NCI-H526 (cell line): Measurements from ENCODE around the gene MMP25.

Source experiments
- DNase-seq, 2 experiments: peaks; one replicate each; lab custom pipeline; 2025; lab: John Stamatoyannopoulos, UW

The MMP25 gene, protein sequence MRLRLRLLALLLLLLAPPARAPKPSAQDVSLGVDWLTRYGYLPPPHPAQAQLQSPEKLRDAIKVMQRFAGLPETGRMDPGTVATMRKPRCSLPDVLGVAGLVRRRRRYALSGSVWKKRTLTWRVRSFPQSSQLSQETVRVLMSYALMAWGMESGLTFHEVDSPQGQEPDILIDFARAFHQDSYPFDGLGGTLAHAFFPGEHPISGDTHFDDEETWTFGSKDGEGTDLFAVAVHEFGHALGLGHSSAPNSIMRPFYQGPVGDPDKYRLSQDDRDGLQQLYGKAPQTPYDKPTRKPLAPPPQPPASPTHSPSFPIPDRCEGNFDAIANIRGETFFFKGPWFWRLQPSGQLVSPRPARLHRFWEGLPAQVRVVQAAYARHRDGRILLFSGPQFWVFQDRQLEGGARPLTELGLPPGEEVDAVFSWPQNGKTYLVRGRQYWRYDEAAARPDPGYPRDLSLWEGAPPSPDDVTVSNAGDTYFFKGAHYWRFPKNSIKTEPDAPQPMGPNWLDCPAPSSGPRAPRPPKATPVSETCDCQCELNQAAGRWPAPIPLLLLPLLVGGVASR

DNA sequence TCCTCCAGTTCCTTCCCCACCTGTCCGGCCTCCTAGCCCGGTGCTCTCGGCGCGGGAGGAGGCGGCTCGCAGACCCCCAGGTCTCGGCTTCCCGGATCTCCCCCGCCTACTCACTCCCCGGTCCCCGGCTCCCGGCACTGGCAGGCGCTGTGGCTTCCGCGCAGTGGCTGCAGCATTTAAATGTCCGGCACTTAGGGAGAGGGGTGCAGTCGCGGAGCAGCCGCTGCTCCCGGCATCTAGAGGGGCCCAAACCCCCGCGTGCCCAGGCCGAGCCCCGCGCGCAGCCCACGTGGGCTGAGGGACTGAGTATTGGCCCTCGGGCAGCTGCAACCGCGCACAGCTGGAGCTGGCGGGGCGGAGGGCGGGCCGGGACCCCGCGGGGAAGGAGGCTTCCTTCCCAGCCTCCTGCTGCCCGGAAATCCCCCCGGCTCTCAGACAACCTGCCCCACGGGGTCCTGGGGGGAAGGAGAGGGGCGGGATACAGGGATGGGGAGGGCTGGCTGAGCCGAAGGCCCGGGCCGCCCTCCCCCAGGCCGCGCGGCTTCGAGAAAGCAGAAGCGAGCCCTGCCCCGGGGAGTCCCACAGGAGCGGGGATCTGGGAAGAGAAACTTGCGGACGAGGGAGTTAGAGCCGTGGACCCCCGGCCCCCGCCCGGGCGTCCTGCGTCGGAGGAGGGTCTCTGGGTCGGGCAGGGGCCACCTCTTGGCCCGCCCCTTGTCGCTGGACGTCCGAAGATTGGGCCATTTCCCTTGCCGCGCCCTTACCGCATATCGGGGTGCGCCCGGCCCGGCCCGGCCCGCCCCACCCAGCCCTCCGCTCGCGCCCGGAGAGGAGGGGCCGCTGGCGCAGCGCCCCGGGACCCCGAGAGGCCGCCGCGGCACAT is at the start of gene MMP25:
Gene MMP25 (plus strand): TSS at position 804 of the 883 bp plus-strand sequence. CDS start 357 bp downstream, outside the sequence.
- DNase-seq = no peak

DNA sequence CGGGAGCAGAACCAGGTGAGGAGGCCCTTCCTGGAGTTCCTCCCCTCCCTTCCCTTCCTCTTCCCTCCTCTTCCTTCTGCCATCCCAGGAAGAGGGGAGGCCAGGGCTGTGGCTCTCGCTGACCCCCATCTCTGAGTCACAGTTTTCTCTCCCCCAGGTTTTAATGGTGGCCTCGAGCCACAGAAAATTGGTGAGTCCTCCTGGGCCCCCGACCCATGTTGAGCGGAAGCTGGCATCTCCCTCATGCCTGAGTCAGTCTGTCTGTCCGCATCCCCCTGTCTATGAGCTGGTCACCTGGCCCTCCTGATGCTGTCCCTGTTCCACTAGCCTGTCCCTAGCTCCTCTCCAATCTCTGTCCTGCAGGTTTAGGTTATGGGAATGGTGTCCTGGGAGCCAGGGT is 46.4 kb upstream of the MMP25 start:
- DNase-seq = no peak

DNA sequence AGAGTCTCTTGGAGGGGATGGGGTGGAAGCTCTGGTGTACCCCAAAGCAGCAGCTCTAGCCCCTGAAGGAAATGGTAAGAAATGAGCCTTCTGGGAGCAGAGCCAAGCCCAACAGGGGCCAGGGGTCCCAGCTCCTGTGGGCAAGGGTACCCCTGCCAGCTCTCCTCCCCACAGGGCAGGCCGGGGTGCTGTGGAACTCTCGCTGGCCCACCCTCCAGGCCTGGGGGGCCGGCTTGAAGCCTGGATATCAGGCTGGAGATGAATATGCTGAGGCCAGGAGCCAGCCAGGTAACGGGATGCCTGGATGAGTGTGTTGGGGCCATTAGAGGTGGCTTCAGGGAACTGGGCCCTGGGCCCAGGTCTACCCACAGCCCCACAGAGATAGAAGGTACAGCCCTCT is 45.8 kb upstream of the MMP25 start:
- DNase-seq = no peak

DNA sequence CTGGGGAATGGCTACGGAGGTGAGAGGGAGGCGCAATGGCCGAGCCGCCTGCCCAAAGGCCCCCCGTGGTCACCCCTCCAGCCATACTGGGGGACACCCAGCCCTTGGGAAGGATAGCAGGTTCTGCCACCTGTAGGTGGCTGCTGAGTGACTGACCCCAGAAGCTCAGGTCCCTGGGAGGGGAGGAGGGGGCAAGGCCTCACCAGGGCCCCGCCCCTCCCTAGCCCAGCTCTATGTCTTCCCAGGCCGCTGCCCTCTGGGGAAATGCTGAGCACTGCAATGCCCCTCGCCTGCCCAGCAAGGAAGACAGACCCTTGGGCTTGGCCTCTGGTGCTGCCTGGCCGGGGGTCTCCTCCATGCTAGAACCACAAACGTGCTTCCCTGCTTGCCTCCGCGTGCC is 45.0 kb upstream of the MMP25 start:
- no peak for DNase-seq

- DNase-seq = peak; percentile 91 to 97
Measured at GRCh38 chr16:3003582-3004270, 42.6 kb upstream of the MMP25 start.

- DNase-seq = peak in 1 of 2 experiments; percentile 50
Measured at GRCh38 chr16:3004319-3004718, 42.0 kb upstream of the MMP25 start.

GRCh38 chr16:3004781-3005284 is 41.5 kb upstream of the MMP25 start:
- no peak for DNase-seq

DNA sequence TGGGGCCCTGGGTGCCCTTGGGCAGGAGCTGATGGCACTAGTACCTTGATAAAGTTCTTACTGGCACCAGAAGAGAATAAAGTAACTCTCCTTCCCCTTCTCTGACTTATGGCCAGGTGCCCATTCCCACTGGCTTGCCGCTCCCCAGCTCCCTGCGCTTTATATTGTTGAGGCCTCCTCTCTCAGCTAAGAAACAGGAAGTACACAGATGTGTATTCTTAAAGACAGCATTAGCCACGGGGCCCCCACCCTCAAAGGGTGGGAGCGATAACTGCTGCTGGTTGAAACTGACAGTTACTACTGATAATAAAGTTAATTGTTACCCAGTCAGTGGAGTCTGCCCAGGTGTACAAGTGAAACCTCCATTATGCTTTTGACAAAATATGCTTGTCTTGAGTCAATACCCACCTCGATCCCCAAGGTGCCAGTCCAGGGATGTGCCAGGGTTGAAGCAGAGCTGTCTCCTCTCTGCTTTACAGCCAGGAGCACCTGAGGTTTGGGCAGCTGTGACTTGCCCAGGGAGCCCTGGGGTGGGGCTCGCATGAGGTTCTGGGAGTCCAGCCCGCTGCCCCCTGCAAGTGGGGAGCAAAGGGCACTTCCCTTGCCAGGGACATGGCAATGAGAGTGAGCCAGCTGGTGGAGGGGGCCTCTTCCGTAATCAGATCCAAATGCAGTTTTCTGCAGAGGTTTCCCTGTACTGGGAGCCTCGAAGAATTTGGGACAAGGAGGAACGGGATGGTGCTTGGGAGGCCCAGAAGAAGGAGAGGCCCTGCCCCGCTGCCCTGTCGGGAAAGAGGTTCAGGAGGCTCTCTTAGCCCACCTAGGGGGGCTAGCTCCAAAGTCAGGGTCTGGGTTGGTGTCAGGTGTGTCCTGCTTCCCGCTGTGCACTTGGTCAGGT is 39.1 kb upstream of the MMP25 start:
- no peak for DNase-seq

GRCh38 chr16:3007957-3008689 is 38.2 kb upstream of the MMP25 start:
- DNase-seq = no peak

- no peak for DNase-seq
Measured at GRCh38 chr16:3008690-3009037, 37.7 kb upstream of the MMP25 start.

- no peak for DNase-seq
Measured at GRCh38 chr16:3009568-3010390, 36.6 kb upstream of the MMP25 start.

DNA sequence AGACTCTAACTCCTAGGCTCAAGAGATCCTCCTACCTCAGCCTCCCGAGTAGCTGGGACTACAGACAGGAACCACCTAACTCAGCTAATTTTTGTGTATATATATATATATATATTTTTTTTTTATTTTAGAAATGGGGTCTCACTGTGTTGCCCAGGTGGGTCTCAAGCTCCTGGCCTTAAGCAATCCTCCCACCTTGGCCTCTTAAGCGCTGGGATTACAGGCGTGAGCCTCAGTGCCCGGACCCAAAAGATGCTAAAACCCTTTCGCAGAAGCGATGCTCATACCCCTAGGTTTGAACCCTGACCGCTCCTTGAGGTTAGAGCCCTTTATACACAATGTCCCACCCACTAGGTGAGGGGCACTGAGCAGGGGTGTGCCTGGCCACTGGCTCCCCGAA is 35.9 kb upstream of the MMP25 start:
- no peak for DNase-seq

- peak; percentile 33 to 73 for DNase-seq
Measured at GRCh38 chr16:3012246-3012645, 34.1 kb upstream of the MMP25 start.

GRCh38 chr16:3012828-3013420 is 33.4 kb upstream of the MMP25 start, which contains the start of gene CLDN9:
Gene CLDN9 (plus strand): TSS chr16:3012923. CDS start chr16:3013363, 440 bp downstream.
- DNase-seq = peak in 1 of 2 experiments; percentile 59

GRCh38 chr16:3013491-3013951 is 32.8 kb upstream of the MMP25 start:
- no peak for DNase-seq

- no peak for DNase-seq
Measured at GRCh38 chr16:3013998-3014690, 32.2 kb upstream of the MMP25 start.

DNA sequence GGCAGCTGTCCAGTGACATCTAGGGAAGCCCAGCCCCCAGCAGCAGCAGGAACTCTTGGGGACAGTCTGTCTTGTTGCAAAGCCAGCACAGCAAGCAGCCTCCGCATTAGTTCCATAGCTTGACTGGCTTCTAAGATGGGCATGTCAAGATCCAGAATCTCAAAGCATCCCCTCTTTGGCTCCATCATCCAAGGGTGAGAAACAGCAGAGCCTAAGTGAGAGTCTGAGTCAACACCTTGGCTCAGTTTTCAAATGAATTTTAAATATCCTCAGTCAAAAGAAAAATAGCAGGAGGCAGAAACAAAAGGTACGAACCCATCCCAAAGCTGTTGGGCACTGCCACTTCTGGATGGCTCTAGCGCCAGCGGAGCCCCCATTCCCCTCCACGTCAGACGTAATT is 31.4 kb upstream of the MMP25 start:
- DNase-seq = no peak
